22Rv1 (cell line): ENCODE measurements around the gene LY6G6C.

ENCODE experiments used
- H3K27ac ChIP-seq: fragments of 450-650 bp; 2 replicates; pipeline ENCODE4 v1.5.1; 2017
- CTCF ChIP-seq: fragments of 450-650 bp; IDR thresholded peaks from 2 replicates; pipeline ENCODE4 v1.5.1; 2017; ENCODE audit warnings: mild to moderate bottlenecking
- ZFX ChIP-seq: fragments of 450-650 bp; IDR thresholded peaks from 2 replicates; pipeline ENCODE4 v1.6.1; 2017; ENCODE audit warnings: antibody characterized with exemption, borderline replicate concordance

Gene LY6G6C

GRCh38 chr6:31758281-31758680 lies 36.7 kb upstream of the LY6G6C start:
- TF ChIP-seq CTCF, result no peak
- no peak for TF ChIP-seq ZFX
- H3K27ac ChIP-seq, result no peak overlapping the region

GRCh38 chr6:31752739-31753319 lies 31.3 kb upstream of the LY6G6C start:
- H3K27ac ChIP-seq, result peak overlapping the region; percentile 14; the same call in 1 of the 2 replicates
- TF ChIP-seq ZFX, result no peak
- no peak for TF ChIP-seq CTCF

GRCh38 chr6:31750411-31751022 lies 29.0 kb upstream of the LY6G6C start:
- no peak for TF ChIP-seq CTCF
- peak overlapping the region; percentile 13; the same call in 1 of the 2 replicates for H3K27ac ChIP-seq

- H3K27ac ChIP-seq, result peak overlapping the region; percentile 13; the same call in 1 of the 2 replicates
- TF ChIP-seq CTCF (no peak), ZFX (no peak)
These were observed 27.9 kb upstream of the LY6G6C start for GRCh38 chr6:31749301-31750036.

- TF ChIP-seq ZFX (no peak), CTCF (no peak)
- 0 out of 2 replicates have a peak overlapping the region, but pooled peaks have one; percentile 0 for H3K27ac ChIP-seq
These were observed 22.9 kb upstream of the LY6G6C start for GRCh38 chr6:31744422-31744821.

- H3K27ac ChIP-seq, result peak overlapping the region; percentile 99
- no peak for TF ChIP-seq ZFX
These were observed 21.3 kb upstream of the LY6G6C start for GRCh38 chr6:31742894-31743293.

GRCh38 chr6:31741815-31742214 lies 20.3 kb upstream of the LY6G6C start:
- no peak for TF ChIP-seq ZFX
- no peak for TF ChIP-seq CTCF
- H3K27ac ChIP-seq, result peak overlapping the region; percentile 99
